HG02970 (cell line): Measurements from ENCODE around the gene ZNF292.
"Not testable (repeated sequence)": the region's sequence is repeated elsewhere in the genome, so short reads cannot be mapped to it uniquely, and the experiment has no call there.

Experiments used
- ATAC-seq: cut with Tn5 transposase; IDR thresholded peaks from one replicate; pipeline ENCODE4 v1.9.1; 2021; ENCODE audit warnings: mild to moderate bottlenecking, moderate library complexity, moderate number of reproducible peaks; ENCODE audit not compliant: unreplicated experiment, low FRiP score

The ZNF292 gene

GRCh38 chr6:87259791-87260190, 104.4 kb downstream of the ZNF292 start:
- no peak for ATAC-seq

GRCh38 chr6:87261534-87261933, 106.2 kb downstream of the ZNF292 start:
- ATAC-seq, result no peak

- ATAC-seq, result no peak
These were observed 109.1 kb downstream of the ZNF292 start for GRCh38 chr6:87264481-87264880.

GRCh38 chr6:87274660-87275274, 119.4 kb downstream of the ZNF292 start:
- ATAC-seq, result no peak

- ATAC-seq, result no peak
These were observed 121.3 kb downstream of the ZNF292 start for GRCh38 chr6:87276624-87277023.

GRCh38 chr6:87277123-87277522, 121.8 kb downstream of the ZNF292 start:
- no peak for ATAC-seq

- no peak for ATAC-seq
These were observed 123.8 kb downstream of the ZNF292 start for GRCh38 chr6:87279196-87279595.

- no peak for ATAC-seq
These were observed 126.1 kb downstream of the ZNF292 start for GRCh38 chr6:87281426-87281825.

GRCh38 chr6:87282743-87283142, 127.4 kb downstream of the ZNF292 start:
- ATAC-seq, result no peak

- no peak for ATAC-seq
These were observed 128.1 kb downstream of the ZNF292 start for GRCh38 chr6:87283461-87283860.

GRCh38 chr6:87287251-87287650, 131.9 kb downstream of the ZNF292 start:
- no peak for ATAC-seq

- no peak for ATAC-seq
These were observed 134.2 kb downstream of the ZNF292 start for GRCh38 chr6:87289571-87289970.

GRCh38 chr6:87291883-87292282, 136.5 kb downstream of the ZNF292 start:
- no peak for ATAC-seq

GRCh38 chr6:87293526-87293925, 138.2 kb downstream of the ZNF292 start:
- no peak for ATAC-seq

GRCh38 chr6:87297119-87297518, 141.8 kb downstream of the ZNF292 start:
- ATAC-seq, result no peak

GRCh38 chr6:87301277-87301676, 145.9 kb downstream of the ZNF292 start:
- not testable (repeated sequence) for ATAC-seq

- no peak for ATAC-seq
These were observed 153.6 kb downstream of the ZNF292 start for GRCh38 chr6:87308970-87309369.

- no peak for ATAC-seq
These were observed 157.5 kb downstream of the ZNF292 start for GRCh38 chr6:87312860-87313259.
